Jurkat, Clone E6-1 (cell line): ENCODE data around the gene CHRFAM7A. TPM values are rescaled to one million over a fixed set of nuclear protein-coding genes. Genes with fewer than 3 reads are reported as not detected.
"Not testable (repeated sequence)": the region's sequence is repeated elsewhere in the genome, so short reads cannot be mapped to it uniquely, and the experiment has no call there.

ENCODE experiments used
- DNase-seq: peaks from one replicate; pipeline ENCODE4 v3.0.0-alpha.2; 2011; ENCODE audit warnings: low read depth, low spot score
- H3K4me3 ChIP-seq: 2 replicates; pipeline ENCODE4 v1.5.1; 2011; ENCODE audit warnings: mild to moderate bottlenecking, low read length, control low read depth, moderate library complexity
- polyA plus RNA-seq: library from polyadenylated mRNA; unstranded; fragments of >200 nt; gene quantifications from one replicate; pipeline ENCODE4 v1.2.1, GENCODE V29; 2012; ENCODE audit warnings: missing spikeins; ENCODE audit not compliant: insufficient read length, insufficient read depth

CHRFAM7A gene
- 4.3 TPM for polyA plus RNA-seq

DNA sequence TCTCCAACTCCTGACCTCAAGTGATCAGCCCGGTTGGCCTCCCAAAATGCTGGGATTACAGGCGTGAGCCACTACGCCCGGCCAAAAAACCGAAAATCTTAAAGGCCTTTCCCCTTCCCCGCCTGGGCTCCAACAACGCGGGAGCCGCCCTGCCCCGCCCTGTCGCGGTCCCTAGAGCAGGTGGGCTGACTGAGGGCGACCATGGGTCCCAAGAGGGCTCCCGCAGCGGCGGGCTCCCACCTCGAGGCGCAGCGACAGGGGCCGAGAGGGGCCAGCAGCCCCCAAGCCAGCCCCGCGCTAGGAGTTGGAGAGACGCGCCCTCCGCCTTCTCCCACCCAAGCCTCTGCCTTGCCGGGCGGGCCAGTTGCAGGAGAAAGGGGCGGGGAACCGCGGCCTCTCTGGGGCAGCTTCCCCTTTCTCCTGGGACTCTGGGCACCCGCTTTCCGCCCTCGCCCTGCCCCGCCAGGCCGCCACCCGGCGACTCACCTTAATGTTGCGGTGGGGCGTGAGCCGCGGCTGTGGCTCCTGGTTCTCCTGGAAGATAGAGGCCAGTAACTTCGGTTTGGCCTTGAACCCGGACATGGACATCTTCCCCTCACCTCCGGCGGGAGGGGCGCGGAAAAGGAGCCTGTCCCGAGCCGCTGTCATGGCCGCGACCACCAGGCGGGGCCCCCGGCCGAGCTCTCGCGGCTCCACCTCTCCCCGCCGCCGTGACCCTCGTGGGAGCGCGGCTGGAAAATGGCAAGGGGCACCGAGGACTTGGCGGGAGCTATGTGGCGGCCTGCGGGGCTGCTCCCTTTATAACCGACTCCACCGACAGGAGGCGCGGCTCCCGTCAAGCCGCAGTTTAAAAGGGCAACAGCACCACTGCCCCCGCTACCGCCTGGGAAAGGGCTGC is at the start of gene CHRFAM7A:
TSS of gene CHRFAM7A (minus strand) at position 775 of the 898 bp plus-strand sequence. CDS start 10,189 bp downstream, outside the sequence.
- not testable (repeated sequence) for H3K4me3 ChIP-seq, DNase-seq

GRCh38 chr15:30438348-30438747 is 45.0 kb upstream of the CHRFAM7A start:
- not testable (repeated sequence) for DNase-seq, H3K4me3 ChIP-seq

DNA sequence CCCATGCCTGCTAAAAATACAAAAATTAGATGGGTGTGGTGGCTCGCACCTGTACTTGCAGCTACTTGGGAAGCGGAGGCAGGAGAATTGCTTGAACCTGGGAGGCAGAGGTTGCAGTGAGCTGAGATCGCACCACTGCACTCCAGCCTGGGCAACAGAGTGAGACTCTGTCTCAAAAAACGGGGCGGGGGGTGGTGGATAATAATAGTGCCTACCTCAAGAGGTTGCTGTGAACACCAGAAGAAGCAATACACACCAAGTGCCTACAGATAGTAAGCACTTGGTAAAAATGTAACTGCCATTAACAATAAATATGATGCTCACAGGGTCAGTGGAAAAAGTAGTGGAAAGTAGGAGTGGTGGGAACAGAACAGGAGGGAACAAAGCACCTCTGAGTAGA is 42.5 kb upstream of the CHRFAM7A start:
- not testable (repeated sequence) for H3K4me3 ChIP-seq, DNase-seq

- not testable (repeated sequence) for H3K4me3 ChIP-seq, DNase-seq
Observed at GRCh38 chr15:30420723-30421122, 27.4 kb upstream of the CHRFAM7A start.

- DNase-seq, H3K4me3 ChIP-seq: not testable (repeated sequence)
Observed at GRCh38 chr15:30414160-30414559, 20.8 kb upstream of the CHRFAM7A start, which contains the start of gene GOLGA8R. Gene GOLGA8R, minus strand, starts transcription at chr15:30414260. Its CDS starts 98 bp downstream, at chr15:30414162.

DNA sequence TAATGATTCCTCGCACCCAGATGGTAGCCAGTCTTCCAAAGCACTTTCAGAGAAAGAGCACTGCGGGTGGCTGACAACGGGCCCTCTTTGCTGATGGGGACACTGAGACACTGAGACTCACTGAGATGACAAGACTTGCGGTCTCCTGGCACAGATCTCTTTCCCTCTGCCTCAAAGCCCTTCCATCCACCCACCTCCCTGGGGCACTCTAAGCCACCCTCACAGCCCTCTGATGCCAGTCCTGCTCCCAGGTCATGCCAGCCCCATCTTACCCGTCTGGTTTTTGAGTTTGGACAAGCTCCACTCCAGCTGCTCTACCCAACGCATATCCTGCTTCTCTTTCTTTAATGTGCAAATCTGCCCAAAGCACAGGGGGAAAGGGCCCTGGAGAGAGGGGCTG is 14.3 kb upstream of the CHRFAM7A start:
- not testable (repeated sequence) for H3K4me3 ChIP-seq, DNase-seq

DNA sequence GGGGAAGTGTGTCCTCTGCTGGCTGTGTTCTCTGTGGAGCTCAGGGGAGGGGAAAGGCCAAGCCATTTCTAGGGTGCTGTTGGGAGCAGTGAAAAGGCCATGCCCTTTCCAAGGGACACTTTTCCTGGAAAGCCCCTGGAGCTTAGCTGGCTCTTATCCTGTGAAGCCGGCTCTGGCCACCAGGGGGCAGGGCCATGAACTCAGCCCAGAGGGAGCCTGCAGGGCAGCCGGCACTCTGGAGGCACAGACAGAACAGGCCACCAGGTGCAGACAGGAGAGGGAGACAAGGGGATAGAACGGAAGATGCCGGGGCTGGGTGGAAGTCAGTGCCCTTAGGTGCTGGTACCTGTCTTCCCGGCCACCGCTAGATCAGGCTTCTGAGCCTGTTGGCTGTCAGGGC is 5.6 kb upstream of the CHRFAM7A start:
- H3K4me3 ChIP-seq, DNase-seq: not testable (repeated sequence)

- not testable (repeated sequence) for DNase-seq, H3K4me3 ChIP-seq
Observed at GRCh38 chr15:30393664-30393991, 288 bp upstream of the CHRFAM7A start.

GRCh38 chr15:30386318-30386887 is 6.9 kb downstream of the CHRFAM7A start:
- not testable (repeated sequence) for H3K4me3 ChIP-seq, DNase-seq

GRCh38 chr15:30377082-30377413 is 16.3 kb downstream of the CHRFAM7A start:
- DNase-seq, H3K4me3 ChIP-seq: not testable (repeated sequence)

DNA sequence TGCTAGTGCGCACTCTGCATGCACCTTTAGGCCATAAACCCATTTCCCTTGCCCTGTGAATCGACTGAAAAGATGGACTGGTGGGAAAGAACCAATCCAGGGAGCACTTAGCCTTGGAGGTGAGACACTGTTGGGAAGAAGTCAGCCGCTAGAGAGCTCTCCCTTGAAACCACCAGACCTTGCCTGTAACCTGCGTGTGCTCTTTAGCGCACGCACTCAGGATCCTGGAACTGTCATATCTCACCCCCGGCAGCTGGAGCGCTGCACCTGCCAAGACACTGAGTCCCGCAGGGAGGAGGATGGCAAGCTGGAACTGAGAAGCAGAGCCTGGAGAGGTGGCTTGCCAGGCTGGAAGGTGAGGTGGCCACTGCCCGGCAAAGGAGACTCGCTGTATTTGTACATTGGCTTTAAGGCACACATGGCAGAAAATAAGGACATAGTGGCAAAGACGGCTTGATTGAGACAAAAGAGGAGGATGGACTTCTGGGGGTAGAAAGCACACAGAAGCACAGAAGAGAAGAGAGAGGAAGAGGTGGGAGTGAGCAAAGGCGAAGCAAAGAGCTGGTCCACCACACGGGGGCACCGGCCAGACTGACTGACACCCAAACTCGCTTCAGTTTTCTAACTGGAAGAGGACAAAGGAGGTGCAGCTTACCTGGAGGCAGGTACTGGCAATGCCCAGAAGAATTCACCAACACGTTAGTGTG is 16.8 kb downstream of the CHRFAM7A start:
- DNase-seq, H3K4me3 ChIP-seq: not testable (repeated sequence)

- not testable (repeated sequence) for H3K4me3 ChIP-seq, DNase-seq
Observed at GRCh38 chr15:30375872-30376271, 17.5 kb downstream of the CHRFAM7A start.

DNA sequence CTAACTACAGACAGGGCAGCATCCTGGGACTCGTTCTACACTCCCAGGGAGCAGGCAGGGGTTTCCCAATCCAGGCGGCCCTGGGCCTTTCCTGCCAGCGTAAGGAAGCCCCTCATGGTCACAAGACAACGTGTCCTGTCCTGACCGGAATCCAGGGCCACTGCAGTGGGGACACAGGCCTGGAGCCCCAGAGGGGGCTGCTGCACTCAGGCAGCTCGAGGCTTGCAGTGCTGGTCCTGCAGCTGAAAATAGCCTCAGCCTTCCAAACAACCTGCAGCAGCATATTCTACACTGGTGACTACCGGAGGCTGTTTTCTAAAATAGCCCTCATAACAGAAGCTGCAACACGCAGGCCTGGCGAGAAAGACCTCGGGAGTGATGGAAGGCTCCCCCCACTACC is 18.5 kb downstream of the CHRFAM7A start:
- H3K4me3 ChIP-seq, DNase-seq: not testable (repeated sequence)

DNA sequence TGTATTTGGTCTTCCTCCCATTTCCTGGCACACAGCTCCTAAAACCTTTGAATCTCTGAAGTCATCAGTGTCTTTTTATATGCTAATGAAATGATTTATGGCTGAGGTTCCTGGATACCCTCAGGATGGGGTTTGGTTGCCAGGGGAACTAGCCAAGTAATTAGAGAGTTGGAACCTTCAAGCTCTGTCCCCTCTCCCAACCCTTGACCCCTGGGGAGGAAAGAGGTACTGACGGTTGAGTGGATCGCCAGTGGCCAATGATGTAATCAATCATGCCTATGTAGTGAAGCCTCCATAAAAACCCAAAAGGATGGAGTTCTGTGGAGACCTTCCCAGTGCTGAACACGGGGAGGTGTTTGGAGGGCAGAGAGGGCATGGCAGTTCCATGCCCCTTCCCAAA is 25.1 kb downstream of the CHRFAM7A start:
- DNase-seq, H3K4me3 ChIP-seq: not testable (repeated sequence)

DNA sequence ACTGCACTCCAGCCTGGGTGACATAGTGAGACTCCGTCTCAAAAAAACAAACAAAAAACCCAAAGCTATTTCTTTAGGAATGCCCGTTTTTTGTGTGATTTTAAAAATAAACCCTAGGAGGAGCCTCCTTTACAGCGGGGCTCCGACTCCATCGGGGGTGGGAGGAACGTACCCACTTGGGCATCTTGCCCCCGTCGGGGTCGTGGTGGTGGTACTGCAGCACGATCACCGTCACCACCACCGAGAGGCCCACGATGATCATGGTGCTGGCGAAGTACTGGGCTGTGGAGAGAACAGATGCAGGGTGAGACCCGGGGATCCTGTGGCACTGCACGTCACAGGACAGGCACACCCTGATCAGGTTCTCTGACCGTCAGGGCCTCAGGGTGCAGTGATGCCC is 26.1 kb downstream of the CHRFAM7A start:
- not testable (repeated sequence) for H3K4me3 ChIP-seq, DNase-seq

DNA sequence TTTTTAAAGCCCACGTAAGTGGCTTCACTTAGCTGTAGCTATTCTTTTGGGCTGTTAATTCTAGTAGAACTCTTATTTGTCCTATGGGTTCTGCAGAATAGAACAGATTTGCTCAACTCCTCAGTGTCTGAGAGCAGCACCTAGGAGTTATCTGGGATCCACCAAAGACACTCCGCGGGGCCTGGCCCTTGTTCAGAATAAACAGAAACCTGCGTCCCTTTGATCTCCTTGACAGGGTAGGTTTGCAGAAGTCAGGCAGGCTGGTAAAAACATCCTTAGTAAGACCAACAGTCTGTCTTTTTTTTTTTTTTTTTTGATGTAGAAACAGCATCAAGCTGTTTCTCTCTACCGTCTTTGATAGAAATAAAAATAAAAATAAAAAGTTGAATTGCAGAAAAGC is 31.9 kb downstream of the CHRFAM7A start:
- not testable (repeated sequence) for H3K4me3 ChIP-seq

GRCh38 chr15:30360990-30361389 is 32.4 kb downstream of the CHRFAM7A start:
- not testable (repeated sequence) for H3K4me3 ChIP-seq, DNase-seq

More for the DNA sequence above, 31.9 kb downstream of the CHRFAM7A start:
- DNase-seq = not testable (repeated sequence)

DNA sequence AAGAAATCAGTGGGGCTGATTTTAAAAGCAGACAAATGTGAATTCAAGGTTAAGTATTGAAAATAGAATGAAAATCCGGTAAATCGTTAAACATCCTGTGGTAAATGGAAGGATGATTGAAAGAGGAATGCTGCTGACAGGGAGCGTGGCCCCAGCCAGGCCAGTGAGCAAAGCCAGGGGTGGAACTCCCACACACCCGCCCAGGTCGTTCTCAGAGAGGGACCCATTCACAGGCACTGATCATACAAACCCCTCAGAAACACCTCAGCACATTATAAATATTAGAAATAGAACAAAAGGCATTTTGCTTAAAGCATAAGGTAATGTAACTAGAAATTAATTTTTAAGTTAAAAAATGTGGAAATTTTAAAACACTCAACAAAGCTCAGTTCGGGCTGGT is 38.3 kb downstream of the CHRFAM7A start:
- not testable (repeated sequence) for DNase-seq, H3K4me3 ChIP-seq

GRCh38 chr15:30349803-30350202 is 43.5 kb downstream of the CHRFAM7A start:
- H3K4me3 ChIP-seq, DNase-seq: not testable (repeated sequence)

DNA sequence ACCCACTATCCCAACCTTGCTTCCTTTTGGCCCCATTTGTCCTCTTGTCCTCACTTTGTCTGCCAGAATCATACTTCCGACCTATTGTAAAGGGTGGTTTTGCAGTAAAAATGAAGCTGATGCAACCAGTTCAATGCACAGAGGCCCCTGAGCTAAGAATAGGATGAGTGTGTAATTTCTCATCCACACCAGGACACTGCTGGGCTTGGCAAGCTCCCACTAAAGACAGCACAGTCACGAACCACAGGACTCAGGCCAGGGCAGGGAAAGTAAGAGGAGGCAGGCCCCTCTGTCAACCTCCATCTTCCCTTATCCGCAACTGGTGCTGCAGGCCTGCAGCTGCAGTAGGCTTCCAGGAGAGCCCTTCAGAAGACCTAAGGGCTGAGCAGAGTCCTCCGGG is 56.8 kb downstream of the CHRFAM7A start:
- not testable (repeated sequence) for H3K4me3 ChIP-seq, DNase-seq
